Endometrium (tissue), 2 donors: ENCODE measurements around the gene B4GALNT3.
"Not testable (repeated sequence)": the region's sequence is repeated elsewhere in the genome, so short reads cannot be mapped to it uniquely, and the experiment has no call there.

Experiments
- FAIRE-seq: peaks from 2 replicates; lab custom pipeline; 2012; peaks lifted over from hg19 to GRCh38; lab: Jason Lieb, UNC
- donor health status: control.
- donor health status: control.

The B4GALNT3 gene

GRCh38 chr12:575948-576614 is 116.3 kb downstream of the B4GALNT3 start:
- no peak for FAIRE-seq

DNA sequence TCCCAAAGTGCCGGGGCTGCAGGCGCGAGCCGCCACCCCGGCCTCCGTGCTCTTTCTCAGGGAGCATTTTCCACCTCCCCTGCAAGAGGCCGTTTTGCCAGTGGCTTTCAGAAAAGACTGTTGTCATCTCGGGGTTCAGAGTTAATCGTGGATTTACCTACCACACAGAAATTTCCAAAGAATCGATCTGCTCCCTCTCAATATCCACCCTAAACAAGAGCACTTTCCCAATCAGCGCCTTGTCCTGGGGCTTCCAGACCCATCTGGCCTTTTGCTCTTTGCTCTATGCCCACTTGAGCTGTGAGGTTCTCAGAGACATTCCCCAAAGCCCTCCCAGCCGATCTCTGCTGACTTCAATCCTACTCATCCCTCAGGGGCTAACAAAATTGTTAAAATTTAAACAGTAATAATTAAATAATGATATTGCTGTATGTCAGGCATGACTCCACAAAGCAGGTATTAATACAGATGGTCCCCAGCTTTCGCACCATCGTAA is 116.9 kb downstream of the B4GALNT3 start:
- FAIRE-seq, result no peak

DNA sequence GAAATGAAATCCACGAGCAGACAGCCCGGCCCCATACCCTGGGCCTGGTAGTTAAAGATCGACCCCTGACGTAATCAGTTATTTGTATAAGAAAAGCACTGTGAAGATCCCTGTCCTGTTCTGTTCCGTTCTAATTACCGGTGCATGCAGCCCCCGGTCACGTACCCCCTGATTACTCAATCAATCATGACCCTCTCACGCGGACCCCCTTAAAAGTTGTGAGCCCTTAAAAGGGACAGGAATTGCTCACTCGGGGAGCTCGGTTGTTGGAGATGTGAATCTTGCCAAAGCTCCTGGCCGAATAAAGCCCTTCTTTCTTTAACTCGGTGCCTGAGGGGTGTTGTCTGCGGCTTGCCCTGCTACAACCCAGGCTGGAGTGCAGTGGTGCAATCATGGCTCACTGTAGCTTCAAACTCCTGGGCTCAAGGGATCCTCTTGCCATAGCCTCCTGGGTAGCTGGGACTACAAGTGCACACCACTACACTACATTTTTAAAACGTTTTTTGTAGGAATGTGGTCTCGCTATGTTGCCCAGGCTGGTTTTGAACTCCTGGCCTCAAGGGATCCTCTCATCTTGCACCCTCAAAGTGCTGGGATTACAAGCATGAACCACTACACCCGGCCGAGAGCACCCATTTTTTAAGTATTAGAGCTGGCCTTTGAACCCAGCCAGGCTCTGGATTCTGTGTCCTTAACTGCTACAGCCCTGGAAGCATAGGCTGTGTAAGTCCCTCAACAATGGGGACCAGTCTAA is 118.4 kb downstream of the B4GALNT3 start:
- FAIRE-seq, result not testable (repeated sequence)

GRCh38 chr12:578748-579419 is 119.1 kb downstream of the B4GALNT3 start:
- FAIRE-seq, result no peak

GRCh38 chr12:579420-580110 is 119.8 kb downstream of the B4GALNT3 start:
- FAIRE-seq, result no peak

- FAIRE-seq, result no peak
Measured at GRCh38 chr12:580813-581212, 121.1 kb downstream of the B4GALNT3 start.

- FAIRE-seq, result no peak
Measured at GRCh38 chr12:581321-581720, 121.6 kb downstream of the B4GALNT3 start.

DNA sequence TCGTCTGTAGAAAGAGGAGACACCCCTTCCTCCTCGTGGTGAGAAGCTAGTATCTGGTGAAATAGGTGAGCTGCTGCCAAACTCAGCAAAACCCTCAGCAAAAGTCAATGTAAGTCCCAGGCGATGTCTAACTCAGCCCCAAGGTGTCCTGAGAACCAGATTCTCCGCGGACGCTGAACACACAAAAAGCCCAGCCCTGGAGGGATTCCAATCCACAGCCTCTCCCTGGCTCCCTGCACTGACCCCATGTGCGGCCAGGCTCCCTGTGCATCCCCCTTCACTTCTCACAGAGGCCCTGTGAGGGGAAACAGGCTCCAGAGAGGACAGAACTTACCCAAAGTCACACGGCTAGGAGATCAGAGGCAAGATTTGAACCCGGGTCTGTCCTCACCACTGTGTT is 122.0 kb downstream of the B4GALNT3 start:
- FAIRE-seq, result no peak

DNA sequence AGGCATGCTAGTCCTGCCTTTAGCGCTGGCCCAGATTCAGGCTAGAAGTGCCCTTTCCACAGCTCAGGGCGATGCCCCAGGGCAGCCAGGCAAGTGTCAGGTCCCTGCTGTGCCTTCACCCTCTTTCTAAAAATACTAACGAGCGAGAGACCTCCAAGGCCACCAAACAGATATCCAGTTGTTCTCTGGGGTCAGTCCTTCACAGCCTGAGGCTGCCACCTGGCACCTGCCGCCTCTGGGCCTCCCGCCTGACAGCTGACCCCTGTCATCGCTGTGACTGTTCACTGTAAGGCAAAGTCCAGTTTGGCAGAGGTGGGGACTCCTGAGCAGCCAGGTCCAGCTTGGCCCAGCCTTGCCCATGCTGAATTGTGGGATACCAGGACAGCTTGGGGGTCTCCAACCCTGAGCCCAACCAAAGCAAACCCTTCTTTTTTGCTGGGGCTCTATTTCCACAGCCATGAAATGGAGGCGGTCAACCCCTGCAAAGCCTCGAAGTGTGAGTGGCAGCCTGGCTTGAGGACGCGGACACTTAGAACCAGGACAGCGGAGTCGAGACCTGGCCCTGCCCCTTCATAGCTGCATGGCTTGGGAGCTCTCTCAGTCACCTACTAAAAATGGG is 123.6 kb downstream of the B4GALNT3 start:
- FAIRE-seq, result no peak

- FAIRE-seq, result no peak
Measured at GRCh38 chr12:585062-586061, 125.6 kb downstream of the B4GALNT3 start.

GRCh38 chr12:586318-587071 is 126.8 kb downstream of the B4GALNT3 start:
- FAIRE-seq, result no peak

GRCh38 chr12:587132-588023 is 127.6 kb downstream of the B4GALNT3 start:
- FAIRE-seq, result no peak

- no peak for FAIRE-seq
Measured at GRCh38 chr12:588024-588322, 128.2 kb downstream of the B4GALNT3 start.

- FAIRE-seq, result no peak
Measured at GRCh38 chr12:588646-589045, 128.9 kb downstream of the B4GALNT3 start.

- no peak for FAIRE-seq
Measured at GRCh38 chr12:590206-590750, 130.5 kb downstream of the B4GALNT3 start.

DNA sequence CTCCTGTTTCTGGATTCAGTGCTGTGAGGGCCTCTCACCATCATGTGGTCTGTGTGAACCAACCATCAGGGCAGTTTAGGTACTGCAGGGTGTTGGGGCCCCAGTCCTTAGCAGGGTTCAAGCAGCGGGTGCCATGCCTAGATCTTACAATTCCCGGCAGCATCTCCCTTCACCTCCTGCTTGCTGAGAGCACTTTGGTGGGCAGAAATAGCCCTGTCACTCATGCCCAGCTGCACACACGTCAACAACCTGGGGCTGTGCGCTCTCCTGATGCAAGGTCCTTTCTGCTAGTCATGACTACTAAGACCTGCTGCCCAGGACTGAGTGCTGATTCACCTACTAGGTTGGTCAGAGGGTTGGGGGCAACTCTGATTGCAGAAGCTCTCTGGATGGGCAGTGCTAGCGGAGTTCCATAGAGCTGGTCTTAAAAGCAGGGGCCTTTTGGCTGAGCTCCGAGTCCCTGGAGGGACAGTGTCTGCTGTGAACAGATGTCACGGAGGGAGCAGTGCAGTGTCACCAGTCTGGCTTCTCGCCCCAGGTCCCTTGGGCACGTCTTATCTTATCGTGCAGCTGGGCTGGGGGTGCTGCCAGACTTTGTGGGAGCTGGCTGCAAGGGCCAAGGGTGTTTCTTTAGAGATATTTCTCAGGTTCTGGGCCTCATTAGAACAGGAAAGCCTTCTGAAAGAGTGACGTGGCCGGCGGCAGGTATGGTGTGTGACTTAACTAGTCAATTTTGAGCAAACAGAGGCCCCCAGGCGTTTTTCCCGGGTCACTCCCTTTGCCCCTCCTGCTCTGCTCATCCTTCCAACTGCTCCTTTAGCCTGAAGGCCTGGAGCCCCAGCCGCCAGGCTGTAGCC is 131.7 kb downstream of the B4GALNT3 start:
- FAIRE-seq, result no peak

DNA sequence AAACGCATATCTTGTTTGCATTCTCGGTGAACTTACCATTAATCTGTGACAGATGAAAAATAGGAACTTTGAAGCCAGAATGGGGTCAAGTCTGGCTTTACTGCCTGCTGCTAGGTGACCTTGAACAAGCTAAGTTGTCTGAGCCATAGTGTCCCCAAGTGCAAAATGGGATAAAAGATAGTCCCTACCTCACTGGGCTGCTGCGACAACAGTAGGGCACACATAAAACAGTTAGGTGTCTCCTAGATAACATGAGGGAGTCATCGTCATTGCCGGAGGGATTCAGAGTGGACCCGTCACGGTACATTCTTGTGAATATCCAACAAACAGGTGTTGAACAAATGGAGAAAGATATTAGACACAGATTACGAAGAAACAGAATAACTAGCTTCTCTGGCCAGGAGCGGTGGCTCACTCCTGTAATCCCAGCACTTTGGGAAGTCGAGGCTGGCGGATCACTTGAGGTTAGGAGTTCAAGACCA is 132.3 kb downstream of the B4GALNT3 start:
- no peak for FAIRE-seq
